Keratinocyte (primary cell): Measurements from ENCODE around the gene ELOVL7. TPM values are rescaled to one million over a fixed set of nuclear protein-coding genes. Genes with fewer than 3 reads are reported as not detected.

Source experiments
- DNase-seq: peaks from one replicate; pipeline ENCODE4 v3.0.0-alpha.2; 2011; ENCODE audit warnings: low read depth, missing footprints, low spot score
- FAIRE-seq: peaks from 2 replicates; lab custom pipeline; 2011; peaks lifted over from hg19 to GRCh38; lab: Jason Lieb, UNC
- H2AFZ ChIP-seq: 2 replicates; pipeline ENCODE4 v1.6.0; 2012; ENCODE audit warnings: low read length, control low read depth, inconsistent platforms; ENCODE audit not compliant: control insufficient read depth
- H3K27ac ChIP-seq: 2 replicates; pipeline ENCODE4 v1.5.1; 2011; ENCODE audit warnings: low read length; ENCODE audit not compliant: control insufficient read depth, insufficient read depth
- H3K27me3 ChIP-seq: 3 replicates; pipeline ENCODE4 v1.6.0; 2011; ENCODE audit warnings: low read length; ENCODE audit not compliant: control insufficient read depth, insufficient read depth; ENCODE audit errors: extremely low read depth
- H3K36me3 ChIP-seq, 2 experiments: 2 replicates in 1 of 2; 3 replicates in 1 of 2; pipeline ENCODE4 v1.5.1; 2011; ENCODE audit warnings: low read length in 2 of 2, mild to moderate bottlenecking in 1 of 2; ENCODE audit not compliant: control insufficient read depth in 2 of 2, insufficient read depth in 2 of 2; ENCODE audit errors: extremely low read depth in 1 of 2
- H3K4me1 ChIP-seq: 3 replicates; pipeline ENCODE4 v1.5.1; 2011; ENCODE audit warnings: low read length; ENCODE audit not compliant: control insufficient read depth, insufficient read depth; ENCODE audit errors: extremely low read depth
- H3K4me2 ChIP-seq: 3 replicates; pipeline ENCODE4 v1.6.0; 2011; ENCODE audit warnings: low read depth, low read length; ENCODE audit not compliant: control insufficient read depth, insufficient read depth; ENCODE audit errors: extremely low read depth
- H3K4me3 ChIP-seq, 3 experiments: fragments of 200-600 bp in 1 of 3; sonication (generic) in 1 of 3; 2 replicates in 2 of 3; 3 replicates in 1 of 3; pipeline ENCODE4 v1.5.1; 2011 to 2016; ENCODE audit warnings: low read length in 3 of 3, mild to moderate bottlenecking in 3 of 3, control low read depth in 2 of 3, inconsistent platforms in 1 of 3, low read depth in 1 of 3, mixed read lengths in 1 of 3, mixed run types in 1 of 3, moderate library complexity in 1 of 3; ENCODE audit not compliant: control insufficient read depth in 2 of 3, insufficient read depth in 2 of 3; ENCODE audit errors: extremely low read depth in 1 of 3
- H3K79me2 ChIP-seq: 2 replicates; pipeline ENCODE4 v1.6.0; 2012; ENCODE audit warnings: low read length; ENCODE audit not compliant: control insufficient read depth, insufficient read depth
- H3K9ac ChIP-seq: 3 replicates; pipeline ENCODE4 v1.6.0; 2011; ENCODE audit warnings: low read length; ENCODE audit not compliant: control insufficient read depth, insufficient read depth; ENCODE audit errors: extremely low read depth
- H3K9me1 ChIP-seq: 3 replicates; pipeline ENCODE4 v1.6.0; 2011; ENCODE audit warnings: low read length; ENCODE audit not compliant: control insufficient read depth, insufficient read depth; ENCODE audit errors: extremely low read depth
- H3K9me3 ChIP-seq: 2 replicates; pipeline ENCODE4 v1.5.1; 2012; ENCODE audit warnings: low read depth, low read length; ENCODE audit not compliant: control insufficient read depth
- H4K20me1 ChIP-seq: 3 replicates; pipeline ENCODE4 v1.6.0; 2011; ENCODE audit warnings: low read length; ENCODE audit not compliant: control insufficient read depth, insufficient read depth; ENCODE audit errors: extremely low read depth
- EZH2 ChIP-seq: IDR thresholded peaks from one replicate; pipeline ENCODE4 v1.6.1; 2012; ENCODE audit warnings: inconsistent platforms, mild to moderate bottlenecking, low read length, moderate library complexity
- dilution Hi-C: fragments of 300-500 bp; cut with MboI; formaldehyde crosslinking; loops from one replicate; pipeline ENCODE4 v1.7.0; 2020; ENCODE audit warnings: low sequenced_read_pairs; ENCODE audit not compliant: extremely low pct_ligation_motif_present
- polyA plus RNA-seq, 5 experiments: library from polyadenylated mRNA; depleted of rRNA in 3 of 5; stranded (reverse) in 3 of 5; stranded (forward) in 1 of 5; unstranded in 1 of 5; fragments of >200 nt; gene quantifications; 1 replicate in 1 of 5; 2 replicates in 3 of 5; 3 replicates in 1 of 5; pipeline versions ENCODE4 v1.2.1 to v1.2.3, GENCODE V29; 2011 to 2012; ENCODE audit warnings: missing spikeins in 2 of 5, low read depth in 1 of 5, low replicate concordance in 1 of 5
- TF ChIP-seq, protein P1 (sequence below), 3 experiments: IDR thresholded peaks in 1 of 3; conservative IDR thresholded peaks in 1 of 3; optimal IDR thresholded peaks in 1 of 3; 2 replicates in 2 of 3; 3 replicates in 1 of 3; pipeline versions ENCODE3 to v1.5.1; 2011; ENCODE audit warnings: low read length in 3 of 3, mild to moderate bottlenecking in 3 of 3, moderate library complexity in 2 of 3, control low read depth in 1 of 3, inconsistent platforms in 1 of 3; ENCODE audit not compliant: insufficient read depth in 2 of 3; ENCODE audit errors: extremely low read depth in 1 of 3

ELOVL7 gene
- polyA plus RNA-seq, 1 donor (not counting 4 experiments of a cell fraction or from before 2014, with no cell fraction given): 12.0 TPM

GRCh38 chr5:60814498-60814897 lies 29.6 kb downstream of the ELOVL7 start:
- Histone ChIP-seq H3K36me3 (peaks cover 0 to 2% of the 10 kb centered on the region in 2 experiments), H3K4me3 (no peak overlapping the region), H3K27me3 (no peaks in the 10 kb centered on the region), H3K27ac (no peak overlapping the region), H4K20me1 (no peaks in the 10 kb centered on the region), H3K9ac (no peak overlapping the region), H3K9me3 (no peaks in the 10 kb centered on the region), H3K4me2 (no peak overlapping the region), H3K79me2 (no peaks in the 10 kb centered on the region), H3K4me1 (peaks cover 14% of the 10 kb centered on the region), H2AFZ (no peak overlapping the region), H3K9me1 (no peaks in the 10 kb centered on the region)
- dilution Hi-C loops: no loop called here
- DNase-seq (no peak), FAIRE-seq (no peak)
- TF ChIP-seq EZH2: no peak
- TF ChIP-seq, protein P1, sequence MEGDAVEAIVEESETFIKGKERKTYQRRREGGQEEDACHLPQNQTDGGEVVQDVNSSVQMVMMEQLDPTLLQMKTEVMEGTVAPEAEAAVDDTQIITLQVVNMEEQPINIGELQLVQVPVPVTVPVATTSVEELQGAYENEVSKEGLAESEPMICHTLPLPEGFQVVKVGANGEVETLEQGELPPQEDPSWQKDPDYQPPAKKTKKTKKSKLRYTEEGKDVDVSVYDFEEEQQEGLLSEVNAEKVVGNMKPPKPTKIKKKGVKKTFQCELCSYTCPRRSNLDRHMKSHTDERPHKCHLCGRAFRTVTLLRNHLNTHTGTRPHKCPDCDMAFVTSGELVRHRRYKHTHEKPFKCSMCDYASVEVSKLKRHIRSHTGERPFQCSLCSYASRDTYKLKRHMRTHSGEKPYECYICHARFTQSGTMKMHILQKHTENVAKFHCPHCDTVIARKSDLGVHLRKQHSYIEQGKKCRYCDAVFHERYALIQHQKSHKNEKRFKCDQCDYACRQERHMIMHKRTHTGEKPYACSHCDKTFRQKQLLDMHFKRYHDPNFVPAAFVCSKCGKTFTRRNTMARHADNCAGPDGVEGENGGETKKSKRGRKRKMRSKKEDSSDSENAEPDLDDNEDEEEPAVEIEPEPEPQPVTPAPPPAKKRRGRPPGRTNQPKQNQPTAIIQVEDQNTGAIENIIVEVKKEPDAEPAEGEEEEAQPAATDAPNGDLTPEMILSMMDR (optimal IDR thresholded peaks at IDR 0.05 in 1 of 3, IDR thresholded peaks at IDR 0.05 in 1 of 3, conservative IDR thresholded peaks at IDR 0.05 in 1 of 3; ENCODE audit: extremely low read depth in 1 of 3, insufficient read depth in 2 of 3, low read length in 3 of 3): no peak

GRCh38 chr5:60812426-60812825 lies 31.6 kb downstream of the ELOVL7 start:
- Histone ChIP-seq H3K36me3 (no peaks in the 10 kb centered on the region), H3K4me1 (peaks cover 14% of the 10 kb centered on the region), H3K9ac (no peak overlapping the region), H2AFZ (no peak overlapping the region), H3K4me3 (no peak overlapping the region), H3K27ac (no peak overlapping the region), H4K20me1 (no peaks in the 10 kb centered on the region), H3K9me1 (no peaks in the 10 kb centered on the region), H3K27me3 (no peaks in the 10 kb centered on the region), H3K79me2 (no peaks in the 10 kb centered on the region), H3K4me2 (no peak overlapping the region), H3K9me3 (no peaks in the 10 kb centered on the region)
- DNase-seq (no peak), FAIRE-seq (no peak)
- dilution Hi-C loops: no loop called here
- TF ChIP-seq, protein P1 (optimal IDR thresholded peaks at IDR 0.05 in 1 of 3, IDR thresholded peaks at IDR 0.05 in 1 of 3, conservative IDR thresholded peaks at IDR 0.05 in 1 of 3; ENCODE audit: extremely low read depth in 1 of 3, insufficient read depth in 2 of 3, low read length in 3 of 3): no peak
- TF ChIP-seq EZH2: no peak
